CD4-positive, alpha-beta memory T cell (primary cell): ENCODE data around the gene ITPK1. TPM values are rescaled to one million over a fixed set of nuclear protein-coding genes. Genes with fewer than 3 reads are reported as not detected.

Experiments used
- CTCF ChIA-PET: fragments of 350-600 bp; sonication (Branson Sonifier 250); formaldehyde crosslinking; loops from one replicate; lab custom pipeline; 2021; ENCODE audit warnings: inconsistent platforms; ENCODE audit not compliant: partially characterized antibody; lab: Charles Lee
- POLR2A ChIA-PET: fragments of 350-600 bp; sonication (Branson Sonifier 250); formaldehyde crosslinking; loops from one replicate; lab custom pipeline; 2021; ENCODE audit not compliant: partially characterized antibody; lab: Charles Lee
- DNase-seq, 5 donors: peaks; one replicate each; pipeline versions ENCODE4 v3.0.0 to v3.0.0-alpha.2; 2020 to 2022; ENCODE audit warnings: mixed read lengths in 1 of 5
- H3K27ac ChIP-seq: one replicate; pipeline ENCODE4 v1.7.0; 2013; ENCODE audit warnings: low read depth, low read length
- H3K27me3 ChIP-seq: 2 replicates; pipeline ENCODE4 v1.7.0; 2013; ENCODE audit warnings: mild to moderate bottlenecking, low read length, moderate library complexity; ENCODE audit not compliant: insufficient read depth
- H3K36me3 ChIP-seq: 2 replicates; pipeline ENCODE4 v1.7.0; 2013; ENCODE audit warnings: mild to moderate bottlenecking, low read length, moderate library complexity; ENCODE audit not compliant: insufficient read depth
- H3K4me1 ChIP-seq: 2 replicates; pipeline ENCODE4 v1.7.0; 2013; ENCODE audit warnings: mild to moderate bottlenecking, low read length, moderate library complexity; ENCODE audit not compliant: insufficient read depth
- H3K4me3 ChIP-seq, 2 donors: one replicate each; pipeline ENCODE4 v1.7.0; 2013; ENCODE audit warnings: low read length in 2 of 2, mild to moderate bottlenecking in 1 of 2
- H3K9me3 ChIP-seq, 2 donors: one replicate each; pipeline ENCODE4 v1.7.0; 2013; ENCODE audit warnings: low read length in 2 of 2, control low read depth in 1 of 2; ENCODE audit not compliant: control insufficient read depth in 1 of 2
- H3K27ac Mint-ChIP-seq, 7 donors: one replicate each; pipeline ENCODE4 v1.8.0; 2020 to 2021; ENCODE audit warnings: mixed read lengths in 7 of 7, mild to moderate bottlenecking in 6 of 7, inconsistent platforms in 3 of 7, moderate library complexity in 3 of 7
- H3K27me3 Mint-ChIP-seq, 2 donors: one replicate each; pipeline ENCODE4 v1.8.0; 2020 to 2021; ENCODE audit warnings: mixed read lengths in 2 of 2
- H3K36me3 Mint-ChIP-seq, 2 donors: one replicate each; pipeline ENCODE4 v1.8.0; 2020 to 2021; ENCODE audit warnings: mixed read lengths in 2 of 2, inconsistent platforms in 1 of 2, mild to moderate bottlenecking in 1 of 2
- H3K4me1 Mint-ChIP-seq, 4 donors: one replicate each; pipeline ENCODE4 v1.8.0; 2020 to 2021; ENCODE audit warnings: mixed read lengths in 4 of 4, mild to moderate bottlenecking in 1 of 4
- H3K4me3 Mint-ChIP-seq, 8 donors: one replicate each; pipeline ENCODE4 v1.8.0; 2020 to 2021; ENCODE audit warnings: mixed read lengths in 8 of 8, mild to moderate bottlenecking in 7 of 8, moderate library complexity in 6 of 8, inconsistent platforms in 3 of 8
- H3K9me3 Mint-ChIP-seq, 8 donors: one replicate each; pipeline ENCODE4 v1.8.0; 2020 to 2021; ENCODE audit warnings: mixed read lengths in 8 of 8, mild to moderate bottlenecking in 5 of 8, inconsistent platforms in 3 of 8, moderate library complexity in 1 of 8
- intact Hi-C: fragments of 100-400 bp; cut with micrococcal nuclease; formaldehyde crosslinking; loops from one replicate; pipeline ENCODE4 v1.15.1; 2023
- polyA plus RNA-seq, 2 donors: library from polyadenylated mRNA; unstranded; fragments of 300-500 nt; fragmentation: Illumina TruSeq; gene quantifications; one replicate each; pipeline ENCODE4 v1.2.3, GENCODE V29; 2021
- total RNA-seq, 2 experiments: library from RNA; stranded (reverse); gene quantifications; one replicate each; pipeline ENCODE4 v1.2.3, GENCODE V29; 2021

ITPK1 gene
- total and polyA plus RNA-seq, 4 experiments from 2014 or later = 12.5 to 30.0 (median 26.9) TPM

- peaks cover 20 to 35% of the 10 kb centered on the region in 2 donors for H3K36me3 Mint-ChIP-seq
- H3K27me3 Mint-ChIP-seq = no peaks in the 10 kb centered on the region
- H3K4me3 Mint-ChIP-seq = no peak overlapping the region
- peaks cover 5% of the 10 kb centered on the region for H3K36me3 ChIP-seq
- H3K4me1 Mint-ChIP-seq = no peaks in the 10 kb centered on the region
- ChIA-PET POLR2A (interaction anchor here (0.7 kb wide), 1 partner anchor 171 kb away, joined by 3 read pairs; no protein-coding TSS in a partner anchor), CTCF (no interaction called here)
- intact Hi-C loops = no loop called here
- H3K9me3 Mint-ChIP-seq = peaks cover 0 to 2% (median 0%) of the 10 kb centered on the region in 8 donors
- H3K27me3 ChIP-seq = no peaks in the 10 kb centered on the region
- peak overlapping the region in 1 of 7 donors; percentile 2 for H3K27ac Mint-ChIP-seq
- H3K4me3 ChIP-seq = no peak overlapping the region
- H3K4me1 ChIP-seq = no peaks in the 10 kb centered on the region
- no peak for DNase-seq
- H3K9me3 ChIP-seq = no peaks in the 10 kb centered on the region
- no peak overlapping the region for H3K27ac ChIP-seq
Observed at GRCh38 chr14:92943855-92944570, 171.7 kb downstream of the ITPK1 start.

- H3K27me3 ChIP-seq = no peaks in the 10 kb centered on the region
- no peaks in the 10 kb centered on the region for H3K9me3 ChIP-seq
- H3K4me1 ChIP-seq = no peaks in the 10 kb centered on the region
- intact Hi-C loops = no loop called here
- no peaks in the 10 kb centered on the region for H3K27me3 Mint-ChIP-seq
- peaks cover 20 to 35% of the 10 kb centered on the region in 2 donors for H3K36me3 Mint-ChIP-seq
- H3K36me3 ChIP-seq = peaks cover 5% of the 10 kb centered on the region
- no peak for DNase-seq
- ChIA-PET CTCF (interaction anchor here (1.2 kb wide), 1 partner anchor 9 kb away, joined by 5 read pairs; no protein-coding TSS in a partner anchor), POLR2A (no interaction called here)
- H3K4me1 Mint-ChIP-seq = no peaks in the 10 kb centered on the region
- H3K27ac Mint-ChIP-seq = no peak overlapping the region
- H3K27ac ChIP-seq = no peak overlapping the region
- peaks cover 0 to 2% (median 0%) of the 10 kb centered on the region in 8 donors for H3K9me3 Mint-ChIP-seq
- no peak overlapping the region for H3K4me3 Mint-ChIP-seq
- H3K4me3 ChIP-seq = no peak overlapping the region
Observed at GRCh38 chr14:92942976-92943710, 172.6 kb downstream of the ITPK1 start.

GRCh38 chr14:92942576-92942975 is 173.1 kb downstream of the ITPK1 start:
- Mint-ChIP-seq H3K36me3 (peaks cover 15 to 31% of the 10 kb centered on the region in 2 donors), H3K4me1 (no peaks in the 10 kb centered on the region), H3K9me3 (peaks cover 0 to 2% (median 0%) of the 10 kb centered on the region in 8 donors), H3K4me3 (no peak overlapping the region), H3K27me3 (no peaks in the 10 kb centered on the region), H3K27ac (no peak overlapping the region)
- H3K4me3 ChIP-seq = no peak overlapping the region
- POLR2A ChIA-PET = no interaction called here
- no peaks in the 10 kb centered on the region for H3K27me3 ChIP-seq
- H3K27ac ChIP-seq = no peak overlapping the region
- peaks cover 5% of the 10 kb centered on the region for H3K36me3 ChIP-seq
- CTCF ChIA-PET = interaction anchor here (1.0 to 1.2 kb wide), 2 partner anchors 10 to 13 kb away, joined by 5 read pairs; no protein-coding TSS in a partner anchor
- no peak for DNase-seq
- intact Hi-C loops = no loop called here
- H3K4me1 ChIP-seq = no peaks in the 10 kb centered on the region
- no peaks in the 10 kb centered on the region for H3K9me3 ChIP-seq

GRCh38 chr14:92942136-92942535 is 173.6 kb downstream of the ITPK1 start:
- Mint-ChIP-seq H3K9me3 (peaks cover 0 to 2% (median 0%) of the 10 kb centered on the region in 8 donors), H3K36me3 (peaks cover 16 to 33% of the 10 kb centered on the region in 2 donors), H3K4me1 (no peaks in the 10 kb centered on the region), H3K27ac (no peak overlapping the region), H3K4me3 (no peak overlapping the region), H3K27me3 (no peaks in the 10 kb centered on the region)
- Histone ChIP-seq H3K27ac (no peak overlapping the region), H3K9me3 (no peaks in the 10 kb centered on the region), H3K36me3 (peaks cover 5% of the 10 kb centered on the region), H3K27me3 (no peaks in the 10 kb centered on the region), H3K4me1 (no peaks in the 10 kb centered on the region), H3K4me3 (no peak overlapping the region)
- POLR2A ChIA-PET = no interaction called here
- intact Hi-C loops = no loop called here
- DNase-seq = no peak
- CTCF ChIA-PET = interaction anchor here (1.0 to 1.2 kb wide), 2 partner anchors 10 to 13 kb away, joined by 5 read pairs; no protein-coding TSS in a partner anchor

GRCh38 chr14:92941531-92941930 is 174.2 kb downstream of the ITPK1 start:
- no peaks in the 10 kb centered on the region for H3K27me3 Mint-ChIP-seq
- H3K4me3 Mint-ChIP-seq = no peak overlapping the region
- ChIA-PET CTCF (interaction anchor here (1.0 to 1.2 kb wide), 2 partner anchors 11 to 14 kb away, joined by 5 read pairs; no protein-coding TSS in a partner anchor), POLR2A (no interaction called here)
- H3K4me1 ChIP-seq = no peaks in the 10 kb centered on the region
- no peaks in the 10 kb centered on the region for H3K9me3 Mint-ChIP-seq
- intact Hi-C loops = no loop called here
- no peaks in the 10 kb centered on the region for H3K4me1 Mint-ChIP-seq
- no peak overlapping the region for H3K4me3 ChIP-seq
- peaks cover 5% of the 10 kb centered on the region for H3K36me3 ChIP-seq
- H3K9me3 ChIP-seq = no peaks in the 10 kb centered on the region
- no peak overlapping the region for H3K27ac ChIP-seq
- no peak overlapping the region for H3K27ac Mint-ChIP-seq
- no peaks in the 10 kb centered on the region for H3K27me3 ChIP-seq
- no peak for DNase-seq
- peaks cover 21 to 35% of the 10 kb centered on the region in 2 donors for H3K36me3 Mint-ChIP-seq

- no peaks in the 10 kb centered on the region for H3K9me3 Mint-ChIP-seq
- H3K4me1 ChIP-seq = no peaks in the 10 kb centered on the region
- DNase-seq = no peak
- H3K27me3 Mint-ChIP-seq = no peaks in the 10 kb centered on the region
- H3K36me3 Mint-ChIP-seq = peaks cover 18 to 33% of the 10 kb centered on the region in 2 donors
- POLR2A ChIA-PET = no interaction called here
- H3K27ac ChIP-seq = no peak overlapping the region
- no peak overlapping the region for H3K4me3 ChIP-seq
- H3K27ac Mint-ChIP-seq = no peak overlapping the region
- no peaks in the 10 kb centered on the region for H3K9me3 ChIP-seq
- peaks cover 5% of the 10 kb centered on the region for H3K36me3 ChIP-seq
- intact Hi-C loops = no loop called here
- no peak overlapping the region for H3K4me3 Mint-ChIP-seq
- CTCF ChIA-PET = no interaction called here
- H3K27me3 ChIP-seq = no peaks in the 10 kb centered on the region
- no peaks in the 10 kb centered on the region for H3K4me1 Mint-ChIP-seq
Observed at GRCh38 chr14:92940543-92940942, 175.2 kb downstream of the ITPK1 start.

GRCh38 chr14:92939699-92940098 is 176.0 kb downstream of the ITPK1 start:
- Mint-ChIP-seq H3K4me3 (no peak overlapping the region), H3K9me3 (no peaks in the 10 kb centered on the region), H3K27ac (no peak overlapping the region), H3K4me1 (no peaks in the 10 kb centered on the region), H3K27me3 (no peaks in the 10 kb centered on the region), H3K36me3 (peaks cover 17 to 33% of the 10 kb centered on the region in 2 donors)
- Histone ChIP-seq H3K36me3 (peaks cover 5% of the 10 kb centered on the region), H3K4me1 (no peaks in the 10 kb centered on the region), H3K27me3 (no peaks in the 10 kb centered on the region), H3K9me3 (no peaks in the 10 kb centered on the region), H3K27ac (no peak overlapping the region), H3K4me3 (no peak overlapping the region)
- intact Hi-C loops = no loop called here
- CTCF ChIA-PET = no interaction called here
- no peak for DNase-seq
- POLR2A ChIA-PET = no interaction called here
